GM15510 (cell line): ENCODE data around the gene IL23A.

Experiments used
- POLR2A ChIP-seq: IDR thresholded peaks from 3 replicates; pipeline ENCODE4 v1.6.1; 2011; ENCODE audit warnings: borderline replicate concordance; ENCODE audit not compliant: insufficient read length; ENCODE audit errors: extremely low read depth

Gene IL23A, protein sequence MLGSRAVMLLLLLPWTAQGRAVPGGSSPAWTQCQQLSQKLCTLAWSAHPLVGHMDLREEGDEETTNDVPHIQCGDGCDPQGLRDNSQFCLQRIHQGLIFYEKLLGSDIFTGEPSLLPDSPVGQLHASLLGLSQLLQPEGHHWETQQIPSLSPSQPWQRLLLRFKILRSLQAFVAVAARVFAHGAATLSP

DNA sequence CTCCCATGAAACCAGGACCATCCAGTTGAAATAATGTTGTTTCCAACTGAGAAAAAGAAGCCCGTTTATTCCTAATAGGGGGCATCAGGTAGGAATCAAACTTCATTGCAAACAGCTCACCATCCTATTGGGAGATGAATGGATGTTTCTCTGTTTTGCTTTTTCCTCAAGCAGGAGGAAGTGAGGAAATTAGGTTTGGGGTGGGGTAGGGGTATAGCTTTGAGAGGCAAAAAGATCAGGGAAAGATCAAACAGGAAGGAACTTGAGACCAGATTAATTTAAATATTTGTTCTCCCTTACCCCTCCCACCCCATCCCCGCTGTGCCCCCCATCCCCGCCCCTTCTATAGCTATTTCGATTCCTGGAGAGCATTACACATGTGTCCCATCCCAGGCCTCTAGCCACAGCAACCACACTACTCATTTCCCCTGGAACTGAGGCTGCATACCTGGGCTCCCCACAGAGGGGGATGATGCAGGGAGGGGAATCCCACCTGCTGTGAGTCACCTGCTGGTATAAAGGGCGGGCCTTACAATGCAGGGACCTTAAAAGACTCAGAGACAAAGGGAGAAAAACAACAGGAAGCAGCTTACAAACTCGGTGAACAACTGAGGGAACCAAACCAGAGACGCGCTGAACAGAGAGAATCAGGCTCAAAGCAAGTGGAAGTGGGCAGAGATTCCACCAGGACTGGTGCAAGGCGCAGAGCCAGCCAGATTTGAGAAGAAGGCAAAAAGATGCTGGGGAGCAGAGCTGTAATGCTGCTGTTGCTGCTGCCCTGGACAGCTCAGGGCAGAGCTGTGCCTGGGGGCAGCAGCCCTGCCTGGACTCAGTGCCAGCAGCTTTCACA, at the start of gene IL23A:
Gene IL23A (plus strand): TSS at position 577 of the 850 bp plus-strand sequence. CDS start 161 bp downstream, at position 738.
- TF ChIP-seq POLR2A = no peak

DNA sequence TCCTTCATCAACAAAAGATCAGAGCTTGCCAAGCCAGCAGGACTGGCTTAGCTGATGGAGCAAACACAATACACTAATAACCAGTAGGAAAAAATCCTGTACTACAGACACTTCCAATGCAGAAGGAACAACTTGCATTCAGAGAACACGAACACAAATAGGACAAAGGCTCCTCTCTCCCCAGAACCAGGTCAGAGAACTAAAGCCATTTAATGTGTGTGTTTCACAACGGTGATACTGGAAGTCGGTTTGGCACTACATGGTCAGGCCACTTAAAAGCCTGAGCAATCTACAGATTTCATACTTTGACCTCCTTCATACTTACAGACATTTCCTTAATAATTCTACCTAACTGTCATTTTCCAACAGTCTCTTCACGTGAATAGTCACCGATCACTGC, 44.9 kb upstream of the IL23A start:
- no peak for TF ChIP-seq POLR2A

DNA sequence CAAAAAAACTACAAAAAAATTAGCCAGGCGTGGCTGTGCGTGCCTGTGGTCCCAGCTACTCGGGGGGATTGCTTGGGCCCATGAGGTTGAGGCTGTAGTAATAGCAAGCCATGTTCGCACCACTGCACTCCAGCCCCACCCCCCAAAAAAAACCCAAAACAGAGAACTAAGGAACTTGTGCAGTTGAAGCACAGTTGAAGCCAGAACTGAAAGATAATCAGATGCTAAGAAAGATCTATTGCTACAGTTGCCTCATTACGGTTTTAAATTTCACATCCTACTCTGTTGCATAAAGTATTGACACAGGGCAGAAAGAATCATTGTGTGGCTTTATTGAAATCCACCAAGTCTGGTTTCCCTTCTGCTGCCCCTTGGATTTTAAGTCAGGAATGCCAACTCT, 42.4 kb upstream of the IL23A start:
- TF ChIP-seq POLR2A = no peak

DNA sequence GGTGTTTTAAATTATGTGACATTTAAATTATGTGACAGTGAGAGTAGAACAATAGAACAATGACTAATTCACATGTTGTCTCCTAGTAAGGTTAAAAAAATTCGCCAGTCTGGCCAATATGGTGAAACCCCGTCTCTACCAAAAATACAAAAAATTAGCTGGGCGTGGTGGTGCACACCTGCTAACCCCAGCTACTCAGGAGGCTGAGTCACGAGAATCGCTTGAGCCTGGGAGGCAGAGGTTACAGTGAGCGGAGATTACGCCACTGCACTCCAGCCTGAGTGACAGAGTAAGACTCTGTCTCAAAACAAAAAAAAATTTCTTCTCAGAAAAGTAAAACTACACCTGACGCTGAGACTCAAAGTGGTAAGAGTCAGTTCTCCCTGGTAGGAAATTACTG, 41.3 kb upstream of the IL23A start:
- no peak for TF ChIP-seq POLR2A

DNA sequence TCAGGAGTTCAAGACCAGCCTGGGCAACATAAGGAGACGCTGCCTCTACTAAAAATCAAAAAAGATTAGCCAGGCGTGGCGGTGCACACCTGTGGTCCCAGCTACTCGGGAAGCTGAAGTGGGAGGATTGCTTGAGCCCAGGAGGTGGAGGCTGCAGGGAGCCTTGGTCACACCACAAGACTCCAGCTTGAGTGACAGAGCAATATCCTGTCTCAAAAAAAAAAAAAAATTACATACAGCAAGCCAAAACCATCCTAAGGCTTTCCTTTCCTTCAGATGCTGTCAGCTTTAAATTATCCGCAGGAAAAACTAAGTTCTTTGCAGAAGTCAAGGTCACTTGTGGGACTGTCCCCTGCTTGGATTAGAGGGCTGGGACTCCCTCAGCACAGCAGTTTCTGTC, 39.9 kb upstream of the IL23A start:
- no peak for TF ChIP-seq POLR2A

DNA sequence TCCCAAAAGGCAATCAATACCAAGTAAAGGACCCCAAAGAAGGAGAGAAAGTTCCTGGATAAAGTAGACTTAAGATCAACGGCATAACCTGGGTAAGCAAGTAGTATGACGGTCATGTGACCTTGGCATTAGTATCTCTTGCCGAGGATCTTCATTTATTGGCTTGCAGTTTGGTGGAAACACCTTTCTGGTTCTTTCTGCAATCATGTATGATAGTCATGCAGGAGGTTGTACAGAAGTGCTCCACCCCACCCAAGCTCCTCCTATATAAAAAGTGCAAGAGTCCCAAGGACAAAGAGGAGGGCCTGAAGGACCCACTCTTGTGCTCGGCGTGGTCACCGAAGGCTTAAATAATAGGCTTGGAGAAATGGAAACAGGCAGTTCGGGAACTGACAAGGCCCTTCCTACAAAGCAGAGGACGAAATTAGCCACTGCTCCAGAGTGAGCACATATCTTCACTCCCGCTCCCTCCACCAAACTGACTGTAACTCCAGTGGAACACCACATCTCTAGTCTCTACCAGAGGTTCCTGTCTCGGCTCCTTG, 39.3 kb upstream of the IL23A start:
- TF ChIP-seq POLR2A = no peak

DNA sequence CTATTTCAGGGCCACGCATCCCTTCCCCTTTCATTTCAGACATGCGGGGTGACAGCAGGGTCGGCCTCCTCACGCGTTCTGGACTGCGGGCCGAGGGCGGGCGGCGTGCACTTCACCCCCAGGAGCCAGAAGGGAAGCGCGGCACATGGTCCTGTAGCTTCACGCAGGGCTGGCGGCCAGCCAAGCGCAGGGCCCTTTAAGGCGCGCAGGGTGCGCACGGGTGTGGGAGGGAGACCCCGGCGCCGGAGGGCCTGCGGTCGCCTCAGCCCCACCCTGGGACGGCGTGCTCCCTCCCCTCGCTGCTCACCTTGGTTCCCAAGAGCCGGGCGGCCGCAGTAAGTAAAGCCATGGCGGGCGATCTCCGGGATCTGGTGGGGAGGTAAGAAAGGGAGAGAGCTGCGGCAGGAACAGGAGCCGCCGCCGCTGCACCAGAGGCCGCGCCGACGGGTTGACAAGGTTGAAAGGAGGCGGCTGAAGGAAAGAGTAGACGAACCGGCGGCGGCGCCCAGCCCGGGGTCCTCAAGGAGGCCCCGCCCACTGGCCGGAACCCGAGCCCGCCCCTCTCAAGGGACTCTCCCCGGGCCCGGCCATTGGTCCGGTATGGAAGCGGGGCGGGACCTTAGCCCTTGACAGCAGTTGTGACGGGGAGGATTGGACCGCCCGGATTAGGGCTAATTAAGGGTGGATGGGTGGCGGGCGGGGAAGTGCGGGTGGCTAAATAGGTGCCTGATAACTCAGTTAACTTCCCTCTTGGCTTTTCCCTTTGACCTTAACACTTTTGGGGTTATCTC, 38.6 kb upstream of the IL23A start, which contains the start of gene CS:
Gene CS (minus strand): TSS at position 478 of the 791 bp plus-strand sequence. CDS start 129 bp downstream, at position 349.
- TF ChIP-seq POLR2A = peak; percentile 64

DNA sequence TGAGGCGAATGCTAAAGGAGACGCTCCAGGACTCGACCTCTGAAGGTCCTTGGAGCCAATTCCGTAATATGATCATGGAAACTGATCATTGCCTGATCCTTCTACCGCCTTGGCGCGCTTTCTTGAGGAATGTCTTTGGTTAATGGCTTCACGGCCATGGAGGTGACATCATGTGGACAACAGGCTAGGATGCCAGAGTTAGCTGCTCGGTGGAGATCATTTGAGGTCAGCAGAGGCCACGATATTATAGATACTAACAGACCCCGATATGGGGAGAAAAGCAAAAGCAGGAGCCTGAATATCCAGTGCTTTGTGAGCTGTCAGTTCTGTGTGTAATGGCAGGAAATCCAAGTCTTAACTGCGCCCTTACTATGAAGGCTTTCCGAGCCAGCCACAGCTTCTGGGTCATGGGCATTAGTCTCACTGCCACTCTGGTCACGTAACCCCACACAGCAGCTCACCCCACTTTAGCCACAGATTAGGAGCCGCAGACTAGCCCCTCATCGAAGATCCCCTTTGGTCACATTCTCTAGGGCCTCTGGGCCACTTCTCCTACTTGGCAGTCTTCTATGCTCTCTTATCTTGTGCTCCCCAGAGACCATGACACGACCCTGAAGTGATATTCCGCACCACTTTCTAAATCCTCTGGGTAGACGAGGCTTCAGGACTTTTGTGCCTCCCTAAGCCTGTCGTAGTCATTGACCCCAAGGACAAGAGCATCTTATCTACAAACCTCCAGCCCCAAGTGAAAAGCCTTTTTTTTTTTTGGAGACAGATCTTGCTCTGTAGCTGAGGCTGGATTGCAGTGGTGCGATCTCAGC, 37.8 kb upstream of the IL23A start:
- no peak for TF ChIP-seq POLR2A

DNA sequence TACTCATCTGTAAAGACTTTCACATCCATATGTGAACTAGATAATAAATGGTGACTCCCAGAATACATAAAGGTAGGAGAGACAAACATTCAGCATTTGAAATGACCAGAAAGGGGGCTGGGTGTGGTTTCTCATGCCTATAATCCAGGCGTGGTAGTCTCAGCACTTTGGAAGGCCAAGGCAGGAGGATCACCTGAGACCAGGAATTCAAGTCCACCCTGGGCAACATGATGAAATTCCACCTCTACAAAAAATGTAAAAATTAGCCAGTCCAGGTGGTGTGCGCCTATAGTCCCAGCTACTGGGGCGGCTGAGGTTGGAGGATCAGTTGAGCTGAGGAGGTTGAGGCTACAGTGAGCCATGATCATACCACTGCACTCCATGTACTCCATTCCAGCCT, 34.4 kb upstream of the IL23A start:
- no peak for TF ChIP-seq POLR2A

DNA sequence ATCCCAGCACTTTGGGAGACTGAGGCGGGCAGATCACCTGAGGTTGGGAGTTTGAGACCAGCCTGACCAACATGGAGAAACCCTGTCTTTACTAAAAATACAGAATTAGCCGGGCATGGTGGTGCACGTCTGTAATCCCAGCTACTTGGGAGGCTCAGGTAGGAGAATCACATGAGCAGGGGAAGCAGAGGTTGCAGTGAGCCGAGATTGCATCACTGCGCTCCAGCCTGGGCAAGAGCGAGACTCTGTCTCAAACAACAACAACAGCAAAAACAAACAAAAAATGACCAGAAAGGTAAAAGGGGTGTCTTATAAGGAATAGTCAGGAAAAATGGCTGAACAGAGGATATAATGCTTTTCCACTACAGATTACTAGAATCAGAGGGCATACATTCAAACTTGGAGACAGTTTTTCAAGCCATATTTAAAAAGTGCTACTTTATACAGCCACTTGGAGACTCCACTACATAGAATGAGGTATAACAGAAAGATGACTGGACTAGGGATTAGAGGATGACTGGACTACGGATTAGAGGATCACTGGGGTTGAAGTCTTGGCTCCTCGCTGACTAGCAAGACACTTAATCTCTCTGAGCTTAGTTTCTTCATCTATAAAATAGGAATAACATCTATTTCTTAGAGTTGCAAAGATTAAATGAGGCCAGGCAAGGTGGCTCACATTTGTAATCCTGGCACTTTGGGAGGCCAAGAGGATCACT, 33.7 kb upstream of the IL23A start:
- TF ChIP-seq POLR2A = no peak

DNA sequence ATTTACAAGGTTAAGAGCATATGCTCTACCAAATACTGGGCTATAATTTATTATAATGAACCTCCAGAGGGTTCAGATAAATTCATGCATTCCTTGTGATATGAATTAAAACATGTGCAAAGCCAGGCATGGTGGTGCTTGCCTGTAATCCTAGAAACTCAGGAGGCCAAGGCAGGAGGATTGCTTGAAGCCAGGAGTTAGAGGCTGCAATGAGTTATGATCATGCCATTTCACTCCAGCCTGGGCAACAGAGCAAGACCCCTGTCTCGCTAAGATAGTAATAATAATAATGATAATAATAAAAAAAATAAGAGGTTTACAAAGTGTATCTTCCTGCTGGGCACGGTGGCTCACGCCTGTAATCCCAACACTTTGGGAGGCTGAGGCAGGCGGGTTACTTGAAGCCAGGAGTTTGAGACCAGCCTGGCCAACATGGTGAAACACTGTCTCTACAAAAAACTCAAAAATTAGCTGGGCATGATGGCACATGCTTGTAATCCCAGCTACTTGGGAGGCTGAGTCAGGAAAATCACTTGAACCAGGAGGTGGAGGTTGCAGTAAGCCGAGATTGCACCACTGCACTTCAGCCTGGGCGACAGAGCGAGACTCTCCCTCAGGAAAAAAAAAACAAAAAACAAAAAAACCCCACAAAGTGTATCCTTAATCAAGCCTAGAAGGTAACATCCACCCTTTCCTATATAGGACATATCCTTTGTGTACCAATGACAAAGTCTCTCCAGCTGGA, 31.3 kb upstream of the IL23A start:
- no peak for TF ChIP-seq POLR2A

DNA sequence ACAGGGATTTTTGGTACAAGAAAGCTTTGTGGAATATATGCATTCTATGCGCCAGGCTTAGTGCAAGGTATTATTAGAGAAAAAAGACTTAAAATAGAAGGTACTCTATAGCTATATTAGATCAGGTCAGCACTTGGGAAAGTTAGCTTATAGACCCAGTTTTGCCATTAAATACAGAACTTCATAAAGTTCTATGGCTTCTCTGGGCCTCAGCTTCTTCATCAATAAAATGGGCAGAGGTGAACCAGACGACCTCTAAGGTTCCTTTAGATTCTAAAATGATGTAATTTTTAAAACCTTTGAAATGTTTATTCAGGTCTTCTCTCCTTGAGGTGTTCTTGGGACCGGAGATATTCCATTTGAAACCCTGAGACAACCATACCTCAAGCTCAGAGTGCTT, 30.0 kb upstream of the IL23A start:
- no peak for TF ChIP-seq POLR2A

DNA sequence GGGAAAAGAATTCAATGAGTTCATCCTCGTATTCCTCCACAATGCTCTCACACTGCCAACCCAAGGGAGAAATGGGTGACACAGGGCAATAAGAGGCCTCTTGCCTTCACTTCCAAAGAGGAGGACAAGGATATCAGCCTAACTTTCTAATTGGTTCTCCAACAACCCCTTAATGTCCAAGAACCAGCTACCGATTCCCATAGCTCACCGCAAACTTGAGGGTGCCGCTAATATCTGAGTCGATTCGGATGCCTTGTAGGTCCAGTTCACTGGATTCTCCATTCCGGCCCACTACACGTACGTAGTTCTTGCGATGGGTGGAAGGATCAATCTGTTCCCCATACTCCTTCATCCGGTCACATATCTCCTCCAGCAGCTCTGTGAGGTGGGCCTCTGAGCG, 27.7 kb upstream of the IL23A start:
- TF ChIP-seq POLR2A = no peak
